HG03097 (cell line): ENCODE results near the gene HEXIM1.

Source experiments
- ATAC-seq: cut with Tn5 transposase; IDR thresholded peaks from one replicate; pipeline ENCODE4 v1.9.1; 2021; ENCODE audit not compliant: unreplicated experiment, low FRiP score

HEXIM1 gene

DNA sequence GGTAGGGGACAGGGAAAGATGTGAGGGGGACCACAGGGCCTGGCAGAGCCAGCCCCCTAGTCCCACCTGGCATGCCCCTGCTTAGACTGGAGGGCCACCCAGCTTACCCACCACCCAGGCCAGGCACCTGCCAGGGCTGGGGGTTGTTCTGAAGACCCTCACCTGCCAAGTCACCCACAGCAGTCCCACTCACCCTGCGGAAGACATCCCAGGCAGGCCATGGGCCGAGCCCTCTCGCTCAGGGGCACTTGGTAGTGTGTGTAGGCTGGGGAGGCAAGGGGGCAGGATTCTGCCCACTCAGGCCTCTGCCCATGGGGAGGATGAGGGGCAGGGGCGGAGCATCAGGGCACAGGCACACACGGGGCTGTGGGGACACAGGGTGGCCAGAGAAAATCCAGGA, 19.9 kb upstream of the HEXIM1 start:
- no peak for ATAC-seq

DNA sequence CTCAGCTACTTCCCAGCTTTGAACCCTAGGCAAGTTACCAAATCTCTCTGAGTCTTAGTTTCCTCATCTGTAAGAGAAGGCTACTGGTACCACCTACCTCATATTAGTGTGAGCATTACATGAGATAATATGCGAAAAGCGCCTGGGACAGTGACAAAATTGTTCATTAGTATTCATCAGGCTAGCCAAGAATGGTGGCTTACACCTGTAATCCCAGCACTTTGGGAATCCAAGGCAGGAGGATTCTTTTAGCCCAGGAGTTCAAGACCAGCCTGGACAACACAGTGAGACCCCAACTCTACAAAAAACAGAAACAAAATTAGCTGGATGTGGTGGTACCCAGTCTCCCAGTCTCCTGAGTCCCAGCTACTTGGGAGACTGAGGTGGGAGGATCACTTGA, 19.3 kb upstream of the HEXIM1 start:
- no peak for ATAC-seq

DNA sequence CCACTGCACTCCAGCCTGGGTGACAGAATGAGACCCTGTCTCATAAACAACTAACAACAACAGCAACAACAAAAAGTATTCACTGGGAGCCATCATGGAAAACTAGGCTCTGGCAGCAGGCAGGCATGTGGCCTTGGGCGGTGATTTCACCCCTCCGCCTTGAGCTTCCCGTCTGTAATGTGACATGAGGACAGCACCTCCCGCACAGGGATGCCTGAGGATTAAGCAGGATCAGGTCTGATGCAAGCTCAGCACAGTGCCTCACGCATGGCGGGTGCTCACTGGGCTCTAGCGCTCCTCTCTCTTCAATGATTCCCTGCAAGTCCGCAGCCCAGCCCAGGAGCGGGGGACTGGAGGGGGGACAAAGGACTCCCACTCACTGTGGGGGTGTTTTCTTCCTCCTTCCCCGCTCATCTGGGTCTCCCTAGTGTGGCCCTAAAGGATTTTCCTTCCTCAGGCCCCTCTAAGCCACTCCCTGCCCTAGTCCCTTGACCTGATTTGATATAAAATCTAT, 18.8 kb upstream of the HEXIM1 start:
- no peak for ATAC-seq

DNA sequence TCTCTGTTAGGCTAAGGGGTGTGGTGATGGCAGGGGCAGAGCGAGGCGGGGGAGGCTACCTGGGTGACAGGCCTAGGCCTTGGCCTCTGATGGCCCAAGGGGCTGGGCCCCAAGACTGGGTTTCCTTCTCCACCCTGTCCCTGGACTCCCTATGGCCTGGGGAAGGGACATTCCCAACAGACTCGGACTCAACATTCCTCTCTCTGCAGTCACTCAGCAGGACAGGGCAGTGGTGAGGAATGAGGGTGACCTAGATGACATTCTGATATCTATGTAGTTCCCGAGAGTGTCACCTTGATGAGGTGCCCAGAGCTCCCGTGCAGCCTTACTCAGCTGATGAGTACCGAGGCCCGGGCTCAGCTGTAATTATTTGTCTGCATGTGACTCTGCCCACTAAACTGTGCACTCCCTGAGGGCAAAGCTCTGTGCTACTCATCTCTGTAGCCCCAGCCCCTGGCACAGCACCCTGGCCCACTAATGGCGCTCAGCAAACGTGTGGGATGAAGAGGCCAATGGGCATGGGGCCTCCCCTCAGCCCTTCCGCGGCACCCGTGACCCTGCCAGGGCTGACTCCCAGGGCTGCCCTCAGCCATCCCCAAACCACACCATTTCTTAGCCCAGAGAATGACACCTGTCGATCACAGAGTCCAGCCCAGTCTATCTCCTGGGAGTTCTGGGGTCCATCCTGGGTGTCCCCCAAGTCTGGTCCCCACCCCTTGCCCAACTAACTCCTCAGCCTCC, 18.2 kb upstream of the HEXIM1 start:
- ATAC-seq = no peak

DNA sequence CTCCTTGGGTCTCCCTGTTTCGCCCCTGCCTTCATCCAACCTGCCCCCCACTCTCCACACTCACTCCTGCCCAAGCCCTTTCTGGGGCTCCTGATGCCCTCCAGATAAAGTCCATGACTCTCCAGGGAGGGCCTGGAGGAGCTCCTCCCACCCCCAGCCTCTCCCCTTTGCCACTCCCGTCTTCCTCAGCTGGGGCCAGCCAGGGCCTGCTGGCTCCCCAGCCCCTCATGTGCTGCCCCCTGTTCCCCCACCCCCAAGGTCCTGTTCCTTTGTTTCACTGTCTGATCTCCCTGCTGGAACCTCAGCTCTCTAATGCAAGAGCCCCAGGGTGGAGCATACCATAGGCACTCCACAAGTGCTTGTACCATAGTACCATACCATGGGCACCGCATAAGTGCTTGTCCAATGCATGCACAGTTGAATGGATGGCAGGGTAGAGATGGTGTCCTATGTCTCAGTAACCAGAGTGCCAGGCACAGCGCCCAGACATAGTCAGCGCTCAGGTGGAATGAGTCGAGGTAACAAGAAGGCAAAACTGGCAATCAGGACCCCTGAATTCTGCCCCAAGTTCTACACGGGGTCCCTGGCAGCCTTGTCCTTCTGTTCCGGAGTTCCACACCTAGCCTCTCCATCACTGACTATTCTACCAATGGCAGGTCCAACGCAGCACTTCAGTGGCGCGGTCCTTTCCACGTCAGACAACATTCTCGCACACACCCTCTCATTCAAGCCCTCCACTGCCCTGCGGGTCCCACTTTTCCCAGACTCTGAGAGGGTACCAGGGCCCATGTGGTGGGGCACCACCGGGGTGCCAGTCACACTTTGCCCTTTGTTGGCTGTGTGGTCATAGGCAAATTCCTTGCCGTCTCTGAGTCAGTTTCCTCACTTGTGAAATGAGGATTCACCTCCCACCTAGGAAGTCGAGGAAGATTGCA, 17.3 kb upstream of the HEXIM1 start:
- no peak for ATAC-seq

DNA sequence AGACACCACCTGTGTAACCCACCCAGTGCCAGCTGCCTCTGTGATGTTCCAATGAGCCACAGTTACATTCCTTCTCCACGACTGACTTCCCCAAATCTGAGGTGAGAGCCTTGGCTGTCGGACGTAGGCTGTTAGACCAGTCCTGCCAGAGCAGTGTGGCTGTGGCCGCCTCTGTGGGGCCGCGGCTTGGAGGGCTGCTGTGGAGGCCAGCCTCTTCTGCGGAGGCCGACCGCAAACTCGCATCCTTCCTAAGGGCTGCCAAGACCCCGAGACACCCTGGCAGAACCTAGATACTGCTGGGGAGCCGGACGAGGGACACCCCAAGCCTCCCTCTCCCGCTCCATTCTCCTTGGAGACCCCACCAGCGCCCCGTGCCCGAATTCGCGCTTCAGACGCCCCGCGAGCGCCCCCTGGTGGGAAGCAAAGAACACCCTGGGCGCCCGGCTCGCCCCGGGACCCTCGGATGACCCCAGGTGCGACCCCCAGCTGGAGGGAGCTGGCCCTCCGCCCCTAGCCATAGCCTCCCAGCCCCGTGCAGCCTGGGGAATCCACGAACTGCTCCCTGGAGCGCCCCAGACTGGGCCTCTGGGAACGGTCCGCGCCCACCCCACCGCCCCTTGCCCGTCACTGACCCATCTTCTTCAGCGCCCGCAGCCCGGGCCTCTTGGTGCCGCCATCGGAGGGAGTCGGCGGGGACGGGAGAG, 16.5 kb upstream of the HEXIM1 start:
- no peak for ATAC-seq

DNA sequence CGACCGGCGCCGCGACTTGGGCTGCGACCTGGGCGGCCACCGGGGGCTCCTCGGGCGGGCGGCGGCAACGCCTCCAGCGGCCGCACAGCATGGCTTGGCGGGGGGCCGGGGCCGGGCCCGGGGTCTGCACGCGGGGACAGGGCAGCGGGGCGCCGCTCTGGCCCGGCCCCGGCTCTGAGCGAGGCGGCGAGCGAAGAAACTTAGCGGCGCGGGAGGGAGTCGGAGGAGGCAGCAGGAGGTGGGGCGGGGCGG, 16.0 kb upstream of the HEXIM1 start, which contains the start of gene PLCD3:
PLCD3 (minus strand) TSS at position 196 of the 252 bp plus-strand sequence; CDS start at position 91, 105 bp downstream.
- ATAC-seq = no peak

DNA sequence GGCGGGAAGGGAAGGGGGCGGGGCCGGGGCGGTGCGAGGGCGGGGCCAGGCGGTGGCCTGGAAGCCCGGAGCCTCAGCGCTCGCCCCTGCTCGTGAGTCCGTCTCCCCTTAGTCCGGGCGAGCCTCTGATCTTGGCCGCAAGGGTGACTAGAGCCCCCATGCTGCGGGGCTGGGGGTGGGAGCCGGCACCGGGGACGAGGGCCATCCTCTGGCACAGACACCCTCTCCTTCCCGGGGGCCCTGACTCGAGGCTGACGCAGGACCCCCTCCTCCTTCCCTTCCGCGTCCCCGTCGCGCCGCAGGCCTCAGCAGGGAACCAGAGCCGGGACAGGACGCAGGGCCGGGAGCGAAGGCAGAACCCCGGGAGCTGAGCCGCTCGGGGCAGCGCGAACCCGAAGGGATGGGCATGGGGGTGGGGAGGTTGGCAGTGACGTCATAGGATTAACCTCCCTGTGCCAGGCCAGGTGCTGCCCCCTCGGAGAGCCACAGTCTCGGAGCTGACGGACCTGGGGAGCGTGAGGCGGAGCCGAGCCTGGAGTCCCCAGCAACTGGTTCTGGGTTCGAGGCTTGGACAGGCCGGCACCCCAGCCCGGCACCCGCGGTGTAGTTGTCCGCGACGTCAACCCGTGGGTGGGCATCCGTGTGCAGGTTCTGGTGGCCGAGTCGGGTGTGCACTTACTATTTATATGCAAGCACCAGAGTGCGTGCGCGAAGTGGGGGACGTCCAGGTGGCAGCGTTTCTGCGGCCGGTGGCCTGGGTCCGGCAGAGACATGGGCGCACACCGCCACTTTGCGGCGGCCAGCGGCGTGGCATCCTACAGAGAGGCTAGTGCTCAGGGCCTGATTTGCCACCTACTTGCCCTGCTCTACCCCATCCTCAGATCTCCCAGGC, 15.5 kb upstream of the HEXIM1 start:
- ATAC-seq = no peak

DNA sequence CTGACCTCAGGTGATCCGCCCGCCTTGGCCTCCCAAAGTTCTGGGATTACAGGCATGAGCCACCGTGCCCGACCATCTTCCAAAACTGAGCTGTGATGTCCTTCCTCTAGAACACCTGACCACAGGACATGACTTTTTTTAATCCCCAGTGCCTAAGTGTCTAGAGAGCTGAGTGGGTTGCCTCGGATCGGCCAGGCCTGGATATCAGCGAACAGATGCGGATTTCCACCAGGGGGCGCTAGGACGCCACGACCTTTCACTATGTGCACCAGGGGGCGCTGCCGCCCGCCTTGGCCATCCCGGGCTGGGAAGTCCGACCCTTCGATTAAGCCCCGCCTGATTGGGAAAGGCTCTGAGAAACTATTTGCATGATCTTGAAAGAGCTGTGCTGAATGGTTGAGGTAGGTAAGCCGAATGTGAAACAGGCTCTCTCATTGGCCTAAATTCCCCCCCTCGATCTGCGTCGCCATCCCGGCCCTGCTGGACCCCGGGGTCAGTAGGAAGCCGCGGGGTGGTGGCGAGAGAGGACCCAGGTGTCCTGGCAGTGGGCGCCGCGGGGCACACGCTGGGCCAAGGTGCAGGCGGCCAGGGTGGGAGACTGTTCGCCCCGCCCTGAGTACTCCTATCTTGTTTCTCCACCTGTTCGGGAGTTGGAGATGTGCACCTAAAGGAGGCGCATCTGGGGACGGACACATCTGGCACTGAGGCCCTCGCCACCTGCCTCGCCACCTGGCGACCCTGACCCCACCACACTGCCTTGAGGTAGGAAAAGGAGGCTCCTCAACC, 12.9 kb upstream of the HEXIM1 start, which contains the start of gene ACBD4:
ACBD4 (plus strand) TSS at position 496 of the 786 bp plus-strand sequence. CDS start 458 bp downstream, outside the sequence.
- ATAC-seq = peak; percentile 66

DNA sequence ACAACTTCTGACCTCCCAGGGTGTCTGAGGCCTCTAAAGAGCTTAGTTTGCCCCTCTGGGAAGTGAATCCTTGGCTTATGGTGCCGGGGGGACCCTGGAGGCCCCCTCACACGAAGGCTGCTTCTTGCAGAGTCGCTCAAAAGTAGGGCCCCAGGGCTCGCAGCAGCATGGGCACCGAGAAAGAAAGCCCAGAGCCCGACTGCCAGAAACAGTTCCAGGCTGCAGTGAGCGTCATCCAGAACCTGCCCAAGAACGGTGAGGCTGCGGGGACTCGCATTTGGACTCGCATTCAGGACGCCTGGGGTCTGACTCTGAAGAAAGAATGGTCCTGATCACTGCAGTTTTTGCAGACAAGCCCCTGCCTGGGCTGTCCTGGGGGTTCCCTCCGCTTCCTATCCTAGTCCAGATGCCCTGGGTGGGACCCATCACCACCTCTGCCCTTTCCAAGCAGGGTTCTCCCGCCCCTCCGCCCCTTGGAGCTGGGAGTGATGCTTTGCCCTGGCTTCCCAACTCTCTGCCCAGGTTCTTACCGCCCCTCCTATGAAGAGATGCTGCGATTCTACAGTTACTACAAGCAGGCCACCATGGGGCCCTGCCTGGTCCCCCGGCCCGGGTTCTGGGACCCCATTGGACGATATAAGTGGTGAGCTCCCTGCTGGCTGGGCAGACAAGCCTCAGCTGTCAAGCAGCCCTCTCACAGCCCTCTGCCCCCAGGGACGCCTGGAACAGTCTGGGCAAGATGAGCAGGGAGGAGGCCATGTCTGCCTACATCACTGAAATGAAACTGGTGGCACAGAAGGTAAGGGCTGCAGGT, 12.1 kb upstream of the HEXIM1 start:
- ATAC-seq = no peak

DNA sequence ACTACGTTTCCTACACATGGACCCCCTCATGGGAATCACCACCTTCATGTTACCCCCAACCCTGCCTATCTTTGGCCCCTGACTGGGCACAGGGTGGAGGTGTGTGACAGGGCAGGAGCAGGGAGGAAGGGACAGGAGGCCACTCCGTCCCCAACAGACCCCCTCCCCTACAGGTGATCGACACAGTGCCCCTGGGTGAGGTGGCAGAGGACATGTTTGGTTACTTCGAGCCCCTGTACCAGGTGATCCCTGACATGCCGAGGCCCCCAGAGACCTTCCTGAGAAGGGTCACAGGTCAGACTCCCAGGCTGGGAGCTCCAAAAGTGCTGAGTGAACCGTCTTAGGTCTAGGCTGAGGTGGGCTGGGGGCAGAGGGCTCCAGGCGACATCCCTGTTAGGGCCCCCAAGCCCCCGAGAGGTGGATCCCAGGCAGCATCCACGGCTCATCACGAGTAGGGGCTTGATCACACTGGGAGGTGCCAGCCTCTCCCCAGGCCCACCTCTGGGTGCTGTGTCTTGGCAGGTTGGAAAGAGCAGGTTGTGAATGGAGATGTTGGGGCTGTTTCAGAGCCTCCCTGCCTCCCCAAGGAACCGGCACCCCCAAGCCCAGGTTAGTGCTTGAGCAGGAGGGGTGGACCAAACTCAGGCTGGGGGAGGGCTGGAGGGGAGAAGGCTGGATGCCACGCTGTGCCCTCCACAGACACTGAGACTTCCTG, 11.3 kb upstream of the HEXIM1 start:
- ATAC-seq = no peak

DNA sequence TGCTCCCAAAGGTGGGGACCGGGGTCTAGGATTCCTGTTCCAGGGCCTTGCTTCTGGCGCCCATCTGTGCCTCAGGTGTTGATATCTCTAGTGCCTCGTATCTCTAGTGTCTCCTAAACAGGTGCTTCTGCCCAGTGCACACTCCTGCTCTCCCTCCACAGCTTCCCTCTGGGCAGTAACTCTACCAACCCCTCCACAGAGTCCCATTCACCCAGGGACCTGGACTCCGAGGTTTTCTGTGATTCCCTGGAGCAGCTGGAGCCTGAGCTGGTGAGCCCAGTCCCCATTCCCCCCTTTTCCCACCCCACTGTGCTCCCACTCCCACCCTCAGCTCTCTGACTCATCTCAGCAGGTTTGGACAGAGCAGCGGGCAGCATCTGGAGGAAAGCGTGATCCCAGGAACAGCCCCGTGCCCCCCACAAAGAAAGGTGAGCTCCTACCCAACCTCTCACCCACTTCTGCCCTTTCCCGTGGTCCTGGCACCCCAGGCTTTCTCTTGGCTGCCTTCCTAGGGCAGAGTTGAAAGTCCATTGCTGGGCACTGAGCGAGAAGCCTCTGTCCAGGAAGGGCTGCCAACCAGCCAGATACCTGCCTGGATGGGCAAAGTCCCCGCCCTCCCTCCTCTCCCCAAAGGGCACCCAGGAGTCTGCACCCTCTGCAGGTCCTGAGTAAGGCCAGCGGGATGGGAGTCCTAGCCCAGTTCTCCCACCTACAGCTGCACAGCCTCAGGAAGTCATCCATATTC, 10.5 kb upstream of the HEXIM1 start:
- no peak for ATAC-seq

DNA sequence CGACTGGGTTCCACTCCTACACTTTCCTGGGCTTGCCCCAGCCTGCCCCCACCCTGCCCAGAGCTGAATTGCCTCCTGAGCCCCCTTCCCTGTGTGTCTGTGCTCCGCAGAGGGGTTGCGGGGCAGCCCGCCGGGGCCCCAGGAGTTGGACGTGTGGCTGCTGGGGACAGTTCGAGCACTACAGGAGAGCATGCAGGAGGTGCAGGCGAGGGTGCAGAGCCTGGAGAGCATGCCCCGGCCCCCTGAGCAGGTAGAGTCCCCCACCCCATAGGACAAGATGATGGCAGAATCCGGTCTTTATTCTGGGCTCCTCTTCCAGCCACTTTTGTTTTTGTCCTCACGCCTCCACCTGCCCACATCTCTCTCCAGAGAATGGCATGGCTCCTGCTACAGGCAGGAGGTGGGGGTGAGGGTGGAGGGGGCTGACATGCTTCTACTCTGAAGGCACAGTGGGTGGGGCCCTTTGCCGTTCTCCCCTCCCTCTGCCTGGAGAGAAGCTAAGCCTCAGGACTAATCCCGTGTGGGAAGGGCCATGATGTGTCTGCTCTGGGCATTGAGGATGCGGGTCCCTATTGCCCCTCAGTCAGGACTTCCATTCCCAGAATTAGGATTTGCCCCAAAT, 9.3 kb upstream of the HEXIM1 start:
- ATAC-seq = no peak

DNA sequence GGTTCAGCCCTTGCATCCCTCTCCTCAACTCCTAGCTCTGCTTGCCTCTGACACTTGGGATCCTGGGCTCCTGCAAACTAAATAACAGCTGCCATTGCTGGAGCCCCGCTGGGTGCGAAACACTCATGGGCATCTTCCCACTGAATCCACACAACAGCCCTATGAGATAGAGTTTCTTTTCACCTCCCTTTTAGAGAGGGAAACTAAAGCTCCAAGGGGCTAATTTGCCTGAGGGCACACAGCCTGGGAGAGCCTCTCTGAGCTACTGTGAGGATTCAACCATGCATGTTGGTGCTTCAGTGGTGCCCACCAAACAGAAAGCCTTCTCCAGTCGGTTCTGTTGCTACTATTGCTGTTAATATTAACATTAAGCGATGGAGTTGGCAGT, 8.7 kb upstream of the HEXIM1 start:
- no peak for ATAC-seq

DNA sequence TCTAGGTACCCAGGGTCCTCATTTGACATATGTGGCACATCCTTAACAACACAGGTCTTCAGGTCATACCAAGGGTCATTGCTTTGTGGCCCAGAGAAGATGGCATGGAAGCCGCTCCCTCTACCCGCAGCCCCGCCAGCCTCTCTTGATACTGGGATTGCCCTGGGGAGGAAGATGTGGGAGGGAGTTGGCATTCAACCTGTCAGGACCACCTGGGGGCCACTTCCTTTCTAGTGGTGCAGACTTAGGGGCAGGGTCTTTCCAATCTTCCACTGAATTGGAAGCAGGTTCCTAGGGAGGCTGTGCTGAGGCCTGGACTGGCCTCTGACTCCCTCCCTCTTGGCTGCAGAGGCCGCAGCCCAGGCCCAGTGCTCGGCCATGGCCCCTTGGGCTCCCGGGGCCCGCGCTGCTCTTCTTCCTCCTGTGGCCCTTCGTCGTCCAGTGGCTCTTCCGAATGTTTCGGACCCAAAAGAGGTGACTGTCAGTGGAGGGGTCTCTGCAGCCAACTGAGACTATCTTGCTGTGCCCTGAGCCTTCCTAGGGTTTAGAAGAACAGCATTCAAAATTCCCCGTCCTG, 5.1 kb upstream of the HEXIM1 start:
- ATAC-seq = no peak

DNA sequence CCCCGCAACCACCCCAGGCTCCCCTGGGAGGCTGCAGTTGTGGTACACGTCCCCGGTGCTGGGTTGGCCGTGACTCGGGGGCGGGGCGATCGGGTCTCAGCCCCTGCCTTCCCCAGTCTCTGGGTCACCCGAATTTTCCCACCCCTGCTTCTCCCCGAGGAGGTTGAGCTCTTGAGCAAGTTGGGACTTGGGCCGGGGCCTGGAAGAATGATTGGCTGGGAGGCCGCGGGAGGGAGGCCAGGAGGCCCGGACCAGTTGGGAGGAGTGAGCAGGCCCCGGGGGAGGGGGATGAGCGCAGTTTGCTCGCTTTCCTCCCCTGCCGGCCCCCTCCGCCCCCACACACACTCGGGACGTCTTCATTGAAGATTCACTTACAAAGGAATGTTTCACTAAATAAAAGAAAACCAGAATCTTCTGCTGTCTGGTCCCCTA, 4.5 kb upstream of the HEXIM1 start:
- no peak for ATAC-seq
